ENCODE data around the gene MRPS35.

MRPS35 gene

GRCh38 chr12:27710592-27711316 lies at the start of gene MRPS35:
Gene MRPS35, plus strand, starts transcription at chr12:27710832. Its CDS starts 12 bp downstream, at chr12:27710844.
- peak; percentile 82 to 83 for DNase-seq (ENCODE audit: low read depth in 2 of 2)

GRCh38 chr12:27665704-27666103 lies 44.9 kb upstream of the MRPS35 start:
- no peak for DNase-seq (ENCODE audit: low read depth in 2 of 2)

- DNase-seq (ENCODE audit: low read depth in 2 of 2), result no peak
Observed at GRCh38 chr12:27666510-27666909, 44.1 kb upstream of the MRPS35 start.

- DNase-seq (ENCODE audit: low read depth in 2 of 2), result no peak
Observed at GRCh38 chr12:27667540-27667939, 43.1 kb upstream of the MRPS35 start.

- no peak for DNase-seq (ENCODE audit: low read depth in 2 of 2)
Observed at GRCh38 chr12:27672051-27672450, 38.6 kb upstream of the MRPS35 start.

GRCh38 chr12:27672643-27673042 lies 38.0 kb upstream of the MRPS35 start:
- DNase-seq (ENCODE audit: low read depth in 2 of 2), result no peak

GRCh38 chr12:27673101-27673718 lies 37.4 kb upstream of the MRPS35 start:
- no peak for DNase-seq (ENCODE audit: low read depth in 2 of 2)

GRCh38 chr12:27674989-27675388 lies 35.6 kb upstream of the MRPS35 start:
- DNase-seq (ENCODE audit: low read depth in 2 of 2), result no peak

- DNase-seq (ENCODE audit: low read depth in 2 of 2), result no peak
Observed at GRCh38 chr12:27680619-27681018, 30.0 kb upstream of the MRPS35 start.

- DNase-seq (ENCODE audit: low read depth in 2 of 2), result no peak
Observed at GRCh38 chr12:27682534-27682933, 28.1 kb upstream of the MRPS35 start.

- DNase-seq (ENCODE audit: low read depth in 2 of 2), result no peak
Observed at GRCh38 chr12:27685274-27685673, 25.4 kb upstream of the MRPS35 start.

- no peak for DNase-seq (ENCODE audit: low read depth in 2 of 2)
Observed at GRCh38 chr12:27686147-27686546, 24.5 kb upstream of the MRPS35 start.

- DNase-seq (ENCODE audit: low read depth in 2 of 2), result no peak
Observed at GRCh38 chr12:27688671-27689070, 22.0 kb upstream of the MRPS35 start.

- DNase-seq (ENCODE audit: low read depth in 2 of 2), result no peak
Observed at GRCh38 chr12:27689558-27690180, 21.0 kb upstream of the MRPS35 start.

- no peak for DNase-seq (ENCODE audit: low read depth in 2 of 2)
Observed at GRCh38 chr12:27693403-27693802, 17.2 kb upstream of the MRPS35 start.

GRCh38 chr12:27695556-27696292 lies 14.9 kb upstream of the MRPS35 start:
- no peak for DNase-seq (ENCODE audit: low read depth in 2 of 2)

GRCh38 chr12:27696293-27696652 lies 14.4 kb upstream of the MRPS35 start, which contains the start of gene REP15:
Gene REP15, plus strand, starts transcription at chr12:27696447. Its CDS starts 116 bp downstream, at chr12:27696563.
- no peak for DNase-seq (ENCODE audit: low read depth in 2 of 2)

- no peak for DNase-seq (ENCODE audit: low read depth in 2 of 2)
Observed at GRCh38 chr12:27696864-27697564, 13.6 kb upstream of the MRPS35 start.

- peak; percentile 85 to 87 for DNase-seq (ENCODE audit: low read depth in 2 of 2)
Observed at GRCh38 chr12:27703720-27704452, 6.7 kb upstream of the MRPS35 start.

- no peak for DNase-seq (ENCODE audit: low read depth in 2 of 2)
Observed at GRCh38 chr12:27705263-27705662, 5.4 kb upstream of the MRPS35 start.

- DNase-seq (ENCODE audit: low read depth in 2 of 2), result no peak
Observed at GRCh38 chr12:27707216-27707615, 3.4 kb upstream of the MRPS35 start.

All from fibroblast of skin of left quadriceps (primary cell).